ENCODE measurements around the gene IGFBPL1.

IGFBPL1 gene

DNA sequence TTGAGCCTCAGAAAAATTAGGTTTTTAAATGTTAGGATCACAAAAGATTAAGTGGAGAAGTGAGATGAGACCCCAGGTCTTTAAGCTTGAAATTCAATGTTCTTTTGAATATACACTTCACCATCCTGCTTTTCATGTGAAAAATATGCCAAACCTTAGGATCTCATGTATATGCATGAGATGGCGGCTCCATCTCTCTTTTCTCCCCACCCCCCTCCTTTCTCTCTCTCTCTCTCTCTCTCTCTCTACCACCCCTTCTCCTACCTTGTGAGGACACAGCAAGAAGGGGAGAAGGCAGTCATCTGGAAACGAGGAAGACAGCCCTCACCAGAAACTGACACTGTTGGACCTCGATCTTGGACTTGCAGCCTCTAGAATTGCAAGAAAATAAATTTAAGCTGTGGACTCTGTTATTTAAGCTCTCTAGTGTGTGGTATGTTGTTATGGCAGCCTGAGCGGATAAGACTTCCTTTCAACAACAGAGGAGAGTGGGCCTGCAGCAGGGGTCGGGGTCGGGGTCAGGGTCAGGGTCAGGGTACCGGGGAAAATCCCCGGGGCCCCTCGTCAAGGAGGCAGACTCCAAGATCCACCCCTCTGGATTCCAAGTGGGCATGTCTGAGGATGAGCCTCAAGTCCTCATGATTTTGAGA, 48.1 kb downstream of the IGFBPL1 start:
- Histone ChIP-seq H3K4me2 (ENCODE audit: low read length) (no peak overlapping the region), H3K9me3 (ENCODE audit: control insufficient read depth, insufficient read depth, low read length) (no peaks in the 10 kb centered on the region), H3K36me3 (ENCODE audit: control insufficient read depth, low read length) (no peaks in the 10 kb centered on the region), H3K4me3 (ENCODE audit: low read length) (no peak overlapping the region), H3K4me1 (ENCODE audit: control insufficient read depth, low read length) (no peaks in the 10 kb centered on the region), H3K79me2 (ENCODE audit: control insufficient read depth, low read length) (no peaks in the 10 kb centered on the region), H4K20me1 (ENCODE audit: control insufficient read depth, insufficient read depth, low read depth, low read length) (no peaks in the 10 kb centered on the region), H3K9me2 (replicated peaks; ENCODE audit: control insufficient read depth, low read length) (no peaks in the 10 kb centered on the region), H3F3A (ENCODE audit: control insufficient read depth, insufficient read depth) (no peaks in the 10 kb centered on the region), H3K27ac (ENCODE audit: low read depth, low read length) (no peak overlapping the region), H3K27me3 (ENCODE audit: control insufficient read depth, low read length) (peaks cover 2% of the 10 kb centered on the region; the same call in 1 of the 2 replicates)
- TF ChIP-seq EZH2phosphoT487 (IDR thresholded peaks at IDR 0.05; ENCODE audit: borderline replicate concordance, low read length) = no peak
- TF ChIP-seq, protein P1, sequence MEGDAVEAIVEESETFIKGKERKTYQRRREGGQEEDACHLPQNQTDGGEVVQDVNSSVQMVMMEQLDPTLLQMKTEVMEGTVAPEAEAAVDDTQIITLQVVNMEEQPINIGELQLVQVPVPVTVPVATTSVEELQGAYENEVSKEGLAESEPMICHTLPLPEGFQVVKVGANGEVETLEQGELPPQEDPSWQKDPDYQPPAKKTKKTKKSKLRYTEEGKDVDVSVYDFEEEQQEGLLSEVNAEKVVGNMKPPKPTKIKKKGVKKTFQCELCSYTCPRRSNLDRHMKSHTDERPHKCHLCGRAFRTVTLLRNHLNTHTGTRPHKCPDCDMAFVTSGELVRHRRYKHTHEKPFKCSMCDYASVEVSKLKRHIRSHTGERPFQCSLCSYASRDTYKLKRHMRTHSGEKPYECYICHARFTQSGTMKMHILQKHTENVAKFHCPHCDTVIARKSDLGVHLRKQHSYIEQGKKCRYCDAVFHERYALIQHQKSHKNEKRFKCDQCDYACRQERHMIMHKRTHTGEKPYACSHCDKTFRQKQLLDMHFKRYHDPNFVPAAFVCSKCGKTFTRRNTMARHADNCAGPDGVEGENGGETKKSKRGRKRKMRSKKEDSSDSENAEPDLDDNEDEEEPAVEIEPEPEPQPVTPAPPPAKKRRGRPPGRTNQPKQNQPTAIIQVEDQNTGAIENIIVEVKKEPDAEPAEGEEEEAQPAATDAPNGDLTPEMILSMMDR (IDR thresholded peaks at IDR 0.05; ENCODE audit: low read depth, low read length, poor library complexity, severe bottlenecking) = no peak

DNA sequence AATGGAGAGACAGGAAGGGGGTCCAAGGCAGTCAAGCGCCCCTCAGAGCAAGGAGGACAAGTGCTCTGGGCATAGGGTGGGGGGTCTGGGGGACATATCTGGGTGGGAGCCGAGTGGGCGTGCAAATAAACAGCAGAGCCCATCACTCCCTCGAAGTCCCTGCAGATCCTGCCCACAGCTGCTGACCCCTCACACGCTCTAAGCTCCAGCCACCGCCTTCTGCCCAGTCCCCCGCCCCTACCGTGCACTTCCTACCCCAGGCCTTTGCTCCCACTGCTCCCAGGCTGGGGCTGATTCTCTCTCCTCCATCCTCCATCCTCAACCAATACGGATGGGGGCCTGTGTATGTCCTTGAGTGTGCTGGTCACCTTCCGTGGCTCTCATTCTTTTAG, 48.7 kb downstream of the IGFBPL1 start:
- no peaks in the 10 kb centered on the region for H3F3A ChIP-seq (ENCODE audit: control insufficient read depth, insufficient read depth)
- H3K4me1 ChIP-seq (ENCODE audit: control insufficient read depth, low read length) = no peaks in the 10 kb centered on the region
- peaks cover 2% of the 10 kb centered on the region; the same call in 1 of the 2 replicates for H3K27me3 ChIP-seq (ENCODE audit: control insufficient read depth, low read length)
- H3K79me2 ChIP-seq (ENCODE audit: control insufficient read depth, low read length) = no peaks in the 10 kb centered on the region
- H3K9me2 ChIP-seq (replicated peaks; ENCODE audit: control insufficient read depth, low read length) = no peaks in the 10 kb centered on the region
- no peaks in the 10 kb centered on the region for H3K9me3 ChIP-seq (ENCODE audit: control insufficient read depth, insufficient read depth, low read length)
- H3K27ac ChIP-seq (ENCODE audit: low read depth, low read length) = no peak overlapping the region
- no peak overlapping the region for H3K4me3 ChIP-seq (ENCODE audit: low read length)
- no peak for TF ChIP-seq EZH2phosphoT487 (IDR thresholded peaks at IDR 0.05; ENCODE audit: borderline replicate concordance, low read length)
- TF ChIP-seq, protein P1 (IDR thresholded peaks at IDR 0.05; ENCODE audit: low read depth, low read length, poor library complexity, severe bottlenecking) = no peak
- no peak overlapping the region for H3K4me2 ChIP-seq (ENCODE audit: low read length)
- no peaks in the 10 kb centered on the region for H3K36me3 ChIP-seq (ENCODE audit: control insufficient read depth, low read length)
- no peaks in the 10 kb centered on the region for H4K20me1 ChIP-seq (ENCODE audit: control insufficient read depth, insufficient read depth, low read depth, low read length)

GRCh38 chr9:38374847-38375571, 49.2 kb downstream of the IGFBPL1 start:
- TF ChIP-seq, protein P1 (IDR thresholded peaks at IDR 0.05; ENCODE audit: low read depth, low read length, poor library complexity, severe bottlenecking) = no peak
- no peak for TF ChIP-seq EZH2phosphoT487 (IDR thresholded peaks at IDR 0.05; ENCODE audit: borderline replicate concordance, low read length)
- no peaks in the 10 kb centered on the region for H3K9me3 ChIP-seq (ENCODE audit: control insufficient read depth, insufficient read depth, low read length)
- no peaks in the 10 kb centered on the region for H3K4me1 ChIP-seq (ENCODE audit: control insufficient read depth, low read length)
- no peaks in the 10 kb centered on the region for H4K20me1 ChIP-seq (ENCODE audit: control insufficient read depth, insufficient read depth, low read depth, low read length)
- no peak overlapping the region for H3K4me3 ChIP-seq (ENCODE audit: low read length)
- H3K9me2 ChIP-seq (replicated peaks; ENCODE audit: control insufficient read depth, low read length) = no peaks in the 10 kb centered on the region
- H3F3A ChIP-seq (ENCODE audit: control insufficient read depth, insufficient read depth) = no peaks in the 10 kb centered on the region
- no peak overlapping the region for H3K4me2 ChIP-seq (ENCODE audit: low read length)
- no peaks in the 10 kb centered on the region for H3K79me2 ChIP-seq (ENCODE audit: control insufficient read depth, low read length)
- H3K27me3 ChIP-seq (ENCODE audit: control insufficient read depth, low read length) = peaks cover 2% of the 10 kb centered on the region; the same call in 1 of the 2 replicates
- no peak overlapping the region for H3K27ac ChIP-seq (ENCODE audit: low read depth, low read length)
- no peaks in the 10 kb centered on the region for H3K36me3 ChIP-seq (ENCODE audit: control insufficient read depth, low read length)
